Trophoblast cell (in vitro differentiated cells and primary cell): ENCODE measurements around the gene CYTH3.

Experiments used
- DNase-seq, 2 donors: peaks; one replicate each; pipeline ENCODE4 v3.0.0-alpha.2; 2016
- H2AFZ ChIP-seq: 2 replicates; pipeline ENCODE4 v1.6.1; 2013; ENCODE audit warnings: low read length, moderate library complexity, mild to moderate bottlenecking; ENCODE audit not compliant: insufficient read depth, poor library complexity
- H2AK5ac ChIP-seq: 2 replicates; pipeline ENCODE4 v1.6.1; 2013; ENCODE audit warnings: mild to moderate bottlenecking, low read length
- H2BK120ac ChIP-seq: 2 replicates; pipeline ENCODE4 v1.6.1; 2013; ENCODE audit warnings: low read length, mild to moderate bottlenecking, moderate library complexity; ENCODE audit not compliant: insufficient read depth, poor library complexity
- H2BK12ac ChIP-seq: 2 replicates; pipeline ENCODE4 v1.6.1; 2013; ENCODE audit warnings: mild to moderate bottlenecking, low read length, moderate library complexity
- H2BK5ac ChIP-seq: 2 replicates; pipeline ENCODE4 v1.6.1; 2013; ENCODE audit warnings: low read length, low read depth, moderate library complexity, mild to moderate bottlenecking; ENCODE audit not compliant: poor library complexity
- H3K14ac ChIP-seq: 2 replicates; pipeline ENCODE4 v1.6.1; 2013; ENCODE audit warnings: mild to moderate bottlenecking, low read length
- H3K18ac ChIP-seq: 2 replicates; pipeline ENCODE4 v1.6.1; 2013; ENCODE audit warnings: mild to moderate bottlenecking, low read length
- H3K23ac ChIP-seq: 2 replicates; pipeline ENCODE4 v1.6.1; 2013; ENCODE audit warnings: low read length
- H3K27ac ChIP-seq: 2 replicates; pipeline ENCODE4 v1.5.1; 2013; ENCODE audit warnings: low read depth, mild to moderate bottlenecking, inconsistent platforms, low read length, moderate library complexity
- H3K27me3 ChIP-seq: 2 replicates; pipeline ENCODE4 v1.6.1; 2013; ENCODE audit warnings: inconsistent platforms, mild to moderate bottlenecking, low read length, moderate library complexity; ENCODE audit not compliant: insufficient read depth
- H3K36me3 ChIP-seq, 2 experiments: 1 replicate in 1 of 2; 2 replicates in 1 of 2; pipeline ENCODE4 v1.6.1; 2013; ENCODE audit warnings: low read length in 2 of 2, mild to moderate bottlenecking in 2 of 2, moderate library complexity in 1 of 2; ENCODE audit not compliant: insufficient read depth in 2 of 2, control insufficient read depth in 1 of 2
- H3K4ac ChIP-seq: 2 replicates; pipeline ENCODE4 v1.6.1; 2013; ENCODE audit warnings: low read depth, mild to moderate bottlenecking, low read length, moderate library complexity
- H3K4me1 ChIP-seq, 2 experiments: 1 replicate in 1 of 2; 2 replicates in 1 of 2; pipeline ENCODE4 v1.6.1; 2013; ENCODE audit warnings: low read length in 2 of 2, mild to moderate bottlenecking in 2 of 2, moderate library complexity in 1 of 2; ENCODE audit not compliant: insufficient read depth in 2 of 2, control insufficient read depth in 1 of 2
- H3K4me2 ChIP-seq: 2 replicates; pipeline ENCODE4 v1.6.1; 2013; ENCODE audit warnings: inconsistent platforms, mild to moderate bottlenecking, low read length, moderate library complexity
- H3K4me3 ChIP-seq: 2 replicates; pipeline ENCODE4 v1.5.1; 2013; ENCODE audit warnings: mild to moderate bottlenecking, low read depth, low read length, inconsistent platforms
- H3K79me1 ChIP-seq: one replicate; pipeline ENCODE4 v1.6.1; 2013; ENCODE audit warnings: low read length
- H3K79me2 ChIP-seq: 2 replicates; pipeline ENCODE4 v1.6.1; 2013; ENCODE audit warnings: low read length, mild to moderate bottlenecking; ENCODE audit not compliant: control insufficient read depth, insufficient read depth, poor library complexity
- H3K9ac ChIP-seq: 2 replicates; pipeline ENCODE4 v1.6.1; 2013; ENCODE audit warnings: mild to moderate bottlenecking, low read length
- H3K9me3 ChIP-seq: 2 replicates; pipeline ENCODE4 v1.6.1; 2013; ENCODE audit warnings: low read depth, mild to moderate bottlenecking, control low read depth, inconsistent platforms, low read length; ENCODE audit not compliant: insufficient read depth
- H4K12ac ChIP-seq: 2 replicates; pipeline ENCODE4 v1.6.1; 2013; ENCODE audit warnings: low read depth, mild to moderate bottlenecking, low read length, moderate library complexity
- H4K8ac ChIP-seq: 2 replicates; pipeline ENCODE4 v1.6.1; 2013; ENCODE audit warnings: low read depth, mild to moderate bottlenecking, low read length, moderate library complexity
- H4K91ac ChIP-seq: one replicate; pipeline ENCODE4 v1.6.1; 2013; ENCODE audit warnings: low read depth, mild to moderate bottlenecking, low read length, moderate library complexity
- WGBS: extraction: QIAGEN DNeasy Blood & Tissue Kit; methylation state at CpG from one replicate; pipeline ENCODE4 v1.1.7; 2013; ENCODE audit warnings: missing lambda C conversion rate; ENCODE audit not compliant: insufficient read length, insufficient coverage; ENCODE audit errors: extremely low coverage; 5-methylcytosine and 5-hydroxymethylcytosine counted together

CYTH3 gene

GRCh38 chr7:6249043-6249442 is 23.4 kb downstream of the CYTH3 start:
- Histone ChIP-seq H3K4me1 (peaks cover 0 to 4% of the 10 kb centered on the region in 2 experiments), H4K12ac (no peak overlapping the region), H3K4me3 (no peak overlapping the region), H3K27ac (no peak overlapping the region), H3K79me2 (no peaks in the 10 kb centered on the region), H3K23ac (no peak overlapping the region), H3K27me3 (no peaks in the 10 kb centered on the region), H2AK5ac (no peak overlapping the region), H3K14ac (no peak overlapping the region), H3K79me1 (no peaks in the 10 kb centered on the region), H3K4me2 (no peak overlapping the region), H4K8ac (no peak overlapping the region), H3K4ac (no peak overlapping the region), H3K36me3 (no peaks in the 10 kb centered on the region), H4K91ac (no peak overlapping the region), H3K18ac (no peak overlapping the region), H2BK12ac (no peak overlapping the region), H2BK120ac (no peak overlapping the region), H2BK5ac (no peak overlapping the region), H3K9ac (no peak overlapping the region), H3K9me3 (no peaks in the 10 kb centered on the region), H2AFZ (no peak overlapping the region)
- no CpG with 5 or more reads among the region's 4 CpGs for WGBS
- DNase-seq = no peak

GRCh38 chr7:6248581-6248980 is 23.8 kb downstream of the CYTH3 start:
- Histone ChIP-seq H2BK120ac (no peak overlapping the region), H3K9ac (no peak overlapping the region), H3K4me3 (no peak overlapping the region), H3K18ac (peak overlapping the region; percentile 41), H3K79me1 (no peaks in the 10 kb centered on the region), H3K79me2 (no peaks in the 10 kb centered on the region), H3K4me1 (peaks cover 0 to 4% of the 10 kb centered on the region in 2 experiments), H3K36me3 (no peaks in the 10 kb centered on the region), H3K27me3 (no peaks in the 10 kb centered on the region), H3K4me2 (no peak overlapping the region), H3K4ac (peak overlapping the region; percentile 2), H4K8ac (no peak overlapping the region), H3K9me3 (no peaks in the 10 kb centered on the region), H3K14ac (no peak overlapping the region), H4K91ac (no peak overlapping the region), H4K12ac (no peak overlapping the region), H2BK5ac (no peak overlapping the region), H3K27ac (no peak overlapping the region), H3K23ac (no peak overlapping the region), H2AK5ac (no peak overlapping the region), H2BK12ac (no peak overlapping the region), H2AFZ (no peak overlapping the region)
- DNase-seq = peak; percentile 42 to 62
- WGBS = no CpG with 5 or more reads among the region's 6 CpGs

- Histone ChIP-seq H3K9me3 (no peaks in the 10 kb centered on the region), H3K4me2 (no peak overlapping the region), H3K79me1 (no peaks in the 10 kb centered on the region), H3K4ac (no peak overlapping the region), H4K91ac (no peak overlapping the region), H3K14ac (no peak overlapping the region), H3K36me3 (no peaks in the 10 kb centered on the region), H3K27me3 (no peaks in the 10 kb centered on the region), H4K8ac (no peak overlapping the region), H2BK120ac (no peak overlapping the region), H2BK12ac (no peak overlapping the region), H3K18ac (no peak overlapping the region), H3K4me1 (peaks cover 0 to 5% of the 10 kb centered on the region in 2 experiments), H3K9ac (no peak overlapping the region), H2AFZ (no peak overlapping the region), H3K23ac (no peak overlapping the region), H3K79me2 (no peaks in the 10 kb centered on the region), H3K27ac (no peak overlapping the region), H4K12ac (no peak overlapping the region), H3K4me3 (no peak overlapping the region), H2BK5ac (no peak overlapping the region), H2AK5ac (no peak overlapping the region)
- no CpG with 5 or more reads among the region's 8 CpGs for WGBS
- DNase-seq = peak in 1 of 2 donors; percentile 72
These were observed 26.0 kb downstream of the CYTH3 start for GRCh38 chr7:6246251-6246917.

- Histone ChIP-seq H3K36me3 (no peaks in the 10 kb centered on the region), H2BK5ac (no peak overlapping the region), H3K9me3 (no peaks in the 10 kb centered on the region), H4K8ac (no peak overlapping the region), H3K27ac (no peak overlapping the region), H3K79me2 (no peaks in the 10 kb centered on the region), H3K4me2 (no peak overlapping the region), H4K91ac (no peak overlapping the region), H2BK12ac (no peak overlapping the region), H3K27me3 (no peaks in the 10 kb centered on the region), H3K79me1 (no peaks in the 10 kb centered on the region), H3K9ac (no peak overlapping the region), H3K14ac (no peak overlapping the region), H2AK5ac (no peak overlapping the region), H3K4ac (no peak overlapping the region), H3K4me3 (no peak overlapping the region), H3K23ac (no peak overlapping the region), H2AFZ (no peak overlapping the region), H3K4me1 (peaks cover 0 to 5% of the 10 kb centered on the region in 2 experiments), H2BK120ac (no peak overlapping the region), H4K12ac (no peak overlapping the region), H3K18ac (no peak overlapping the region)
- no CpG with 5 or more reads among the region's 3 CpGs for WGBS
- peak; percentile 86 to 99 for DNase-seq
These were observed 28.4 kb downstream of the CYTH3 start for GRCh38 chr7:6244021-6244420.
